Retinal pigment epithelial cell (primary cell): Measurements from ENCODE around the gene PCDHA1.

Source experiments
- DNase-seq: peaks from one replicate; pipeline ENCODE4 v3.0.0-alpha.2; 2010; ENCODE audit warnings: low read depth
- H3K4me3 ChIP-seq: 2 replicates; pipeline ENCODE4 v1.5.1; 2011; ENCODE audit warnings: mild to moderate bottlenecking, low read length, control low read depth, moderate library complexity
- TF ChIP-seq, protein P1 (sequence below): conservative IDR thresholded peaks from 2 replicates; pipeline ENCODE4 v1.5.1; 2011; ENCODE audit warnings: low read depth, low read length, control low read depth, inconsistent platforms

The PCDHA1 gene

DNA sequence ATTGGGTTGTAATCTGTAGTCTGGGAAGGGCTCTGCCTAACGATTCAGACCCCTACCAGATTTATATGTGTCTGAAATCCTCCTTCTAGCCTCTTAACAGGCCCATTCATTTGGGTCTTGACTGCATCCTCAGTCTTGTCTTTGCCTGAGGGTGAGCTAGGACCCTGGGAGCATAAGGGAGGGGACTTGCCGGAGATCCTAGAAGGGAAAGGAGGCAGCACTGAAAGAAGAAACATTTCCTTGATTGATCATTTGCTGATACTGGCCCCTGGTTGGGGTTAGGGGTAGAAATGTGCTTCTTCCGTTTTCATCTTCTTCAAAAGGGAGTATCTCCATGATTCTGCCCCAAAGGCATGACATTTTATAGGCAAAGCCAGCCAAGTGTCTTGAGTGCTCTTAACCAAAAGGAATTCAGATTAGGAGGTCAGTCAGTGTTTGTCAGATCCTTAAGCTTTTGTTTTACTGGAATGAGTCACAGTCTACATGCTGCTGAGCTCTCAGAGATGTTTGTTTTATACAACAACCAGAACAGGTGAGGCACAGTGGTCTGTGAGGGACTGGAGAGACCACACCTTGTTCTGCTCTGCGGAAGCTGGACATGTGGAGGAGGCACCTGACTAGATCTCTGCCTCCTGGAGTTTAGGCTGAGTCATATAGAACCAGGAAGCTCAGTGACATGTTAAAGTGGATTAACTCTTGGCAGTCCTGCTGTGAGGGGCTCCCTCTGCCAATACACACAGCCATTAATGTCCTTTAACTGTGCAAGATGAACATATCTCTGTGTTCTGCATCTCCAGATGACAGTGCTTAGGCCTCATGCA is 218.1 kb downstream of the PCDHA1 start:
- TF ChIP-seq, protein P1, sequence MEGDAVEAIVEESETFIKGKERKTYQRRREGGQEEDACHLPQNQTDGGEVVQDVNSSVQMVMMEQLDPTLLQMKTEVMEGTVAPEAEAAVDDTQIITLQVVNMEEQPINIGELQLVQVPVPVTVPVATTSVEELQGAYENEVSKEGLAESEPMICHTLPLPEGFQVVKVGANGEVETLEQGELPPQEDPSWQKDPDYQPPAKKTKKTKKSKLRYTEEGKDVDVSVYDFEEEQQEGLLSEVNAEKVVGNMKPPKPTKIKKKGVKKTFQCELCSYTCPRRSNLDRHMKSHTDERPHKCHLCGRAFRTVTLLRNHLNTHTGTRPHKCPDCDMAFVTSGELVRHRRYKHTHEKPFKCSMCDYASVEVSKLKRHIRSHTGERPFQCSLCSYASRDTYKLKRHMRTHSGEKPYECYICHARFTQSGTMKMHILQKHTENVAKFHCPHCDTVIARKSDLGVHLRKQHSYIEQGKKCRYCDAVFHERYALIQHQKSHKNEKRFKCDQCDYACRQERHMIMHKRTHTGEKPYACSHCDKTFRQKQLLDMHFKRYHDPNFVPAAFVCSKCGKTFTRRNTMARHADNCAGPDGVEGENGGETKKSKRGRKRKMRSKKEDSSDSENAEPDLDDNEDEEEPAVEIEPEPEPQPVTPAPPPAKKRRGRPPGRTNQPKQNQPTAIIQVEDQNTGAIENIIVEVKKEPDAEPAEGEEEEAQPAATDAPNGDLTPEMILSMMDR = no peak
- DNase-seq = peak; percentile 76
- no peak overlapping the region for H3K4me3 ChIP-seq

- TF ChIP-seq, protein P1 = no peak
- no peak overlapping the region for H3K4me3 ChIP-seq
Measured at GRCh38 chr5:141007791-141008190, 221.9 kb downstream of the PCDHA1 start.

DNA sequence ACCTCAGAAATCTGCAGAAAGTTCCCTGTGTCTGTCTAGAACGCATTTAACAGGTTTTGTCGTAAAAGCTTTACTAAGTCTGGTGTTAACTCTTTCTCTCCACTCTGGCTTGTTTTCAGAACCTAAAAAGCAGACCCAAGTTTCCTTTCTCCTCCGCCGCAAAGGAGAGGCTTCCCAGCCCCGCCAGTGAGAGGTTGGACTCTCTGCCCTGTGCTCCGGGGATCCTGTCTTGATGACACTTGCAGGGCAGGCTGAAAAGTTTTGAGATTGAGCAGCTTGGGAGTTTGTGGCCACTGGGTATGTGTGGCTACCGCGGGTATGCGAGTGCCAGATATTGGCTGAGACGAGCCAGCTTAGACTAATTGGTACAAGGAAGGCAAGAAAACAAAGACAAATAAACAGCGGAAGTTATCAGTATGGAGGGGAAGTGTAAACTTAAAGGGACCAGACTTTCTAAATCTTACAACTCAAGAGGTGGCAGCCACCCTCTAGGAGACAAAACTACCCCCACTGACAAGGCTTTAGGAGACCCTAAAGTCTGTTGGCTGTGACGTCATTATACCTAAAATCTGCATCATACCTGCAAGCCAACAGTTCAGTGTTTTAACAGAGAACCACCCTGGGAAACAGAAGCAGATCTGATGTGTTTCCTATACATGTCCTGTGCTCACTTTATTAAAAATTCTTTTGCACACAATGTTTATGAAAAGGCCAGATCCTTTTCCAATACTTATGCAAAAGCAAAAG is 224.3 kb downstream of the PCDHA1 start:
- H3K4me3 ChIP-seq = no peak overlapping the region
- no peak for DNase-seq
- TF ChIP-seq, protein P1 = no peak

More at GRCh38 chr5:141007791-141008190, 221.9 kb downstream of the PCDHA1 start:
- DNase-seq = no peak

- no peak for DNase-seq
- TF ChIP-seq, protein P1 = no peak
- no peak overlapping the region for H3K4me3 ChIP-seq
Measured at GRCh38 chr5:141017943-141018342, 232.0 kb downstream of the PCDHA1 start.

DNA sequence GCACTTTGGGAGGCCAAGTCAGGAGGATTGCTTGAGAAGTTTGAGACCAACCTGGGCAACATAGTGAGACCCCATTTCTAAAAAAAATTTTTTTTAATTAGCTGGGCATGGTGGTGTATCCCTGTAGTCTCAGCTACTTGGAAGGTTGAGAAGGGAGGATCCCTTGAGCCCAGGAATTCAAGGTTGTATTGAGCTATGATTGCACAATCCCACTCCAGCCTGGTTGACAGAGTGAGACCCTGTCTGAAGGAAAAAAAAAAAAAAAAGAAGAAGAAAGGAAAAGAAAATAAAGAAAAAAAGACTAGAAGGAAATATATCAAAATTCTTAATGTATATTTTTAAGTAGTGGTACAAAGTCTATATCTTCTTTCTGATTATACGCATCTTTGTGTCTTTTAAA is 236.4 kb downstream of the PCDHA1 start:
- no peak overlapping the region for H3K4me3 ChIP-seq
- TF ChIP-seq, protein P1 = no peak
- DNase-seq = no peak

DNA sequence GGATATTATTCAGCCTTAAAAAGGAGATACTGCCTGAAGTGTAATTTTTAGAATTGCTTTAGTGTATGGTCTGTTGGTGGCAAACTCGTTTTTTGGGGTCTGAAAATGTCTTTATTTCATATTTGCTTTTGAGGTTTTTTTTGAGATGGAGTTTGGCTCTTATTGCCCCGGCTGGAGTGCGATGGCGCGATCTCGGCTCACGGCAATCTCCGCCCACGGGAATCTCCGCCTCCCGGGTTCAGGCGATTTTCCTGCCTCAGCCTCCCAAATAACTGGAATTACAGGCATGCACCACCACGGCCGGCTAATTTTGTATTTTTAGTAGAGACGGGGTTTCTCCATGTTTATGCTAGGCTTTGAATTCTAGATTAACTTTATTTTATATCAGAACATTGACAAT is 245.1 kb downstream of the PCDHA1 start:
- no peak overlapping the region for H3K4me3 ChIP-seq
- TF ChIP-seq, protein P1 = no peak
- DNase-seq = no peak
